HepG2 (cell line): ENCODE results near the gene CREBRF. TPM values are rescaled to one million over a fixed set of nuclear protein-coding genes. Genes with fewer than 3 reads are reported as not detected.

Experiments used
- CENPT ChIP-seq: sonication (generic); formaldehyde crosslinking; IDR thresholded peaks from 2 replicates; pipeline ENCODE4 v1.8.0; 2022; ENCODE audit warnings: low read depth, mild to moderate bottlenecking, moderate library complexity, missing genetic modification reagents
- FOXK2 ChIP-seq: fragments of 450-650 bp; IDR thresholded peaks from 2 replicates; pipeline ENCODE4 v1.6.1; 2016
- FOXP1 ChIP-seq, 2 experiments: fragments of 450-650 bp in 1 of 2; IDR thresholded peaks; 2 replicates each; pipeline ENCODE4 v1.6.1; 2017 to 2018; ENCODE audit warnings: antibody characterized with exemption in 1 of 2
- HOXA7 ChIP-seq: sonication (generic); formaldehyde crosslinking; IDR thresholded peaks from 2 replicates; pipeline ENCODE4 v1.8.1; 2022; ENCODE audit warnings: mild to moderate bottlenecking, missing genetic modification reagents, moderate library complexity
- KDM6A ChIP-seq: IDR thresholded peaks from 2 replicates; pipeline ENCODE4 v1.6.1; 2016; ENCODE audit warnings: low read depth
- POLR2AphosphoS5 ChIP-seq: IDR thresholded peaks from 2 replicates; pipeline ENCODE4 v1.6.1; 2012; ENCODE audit warnings: low read depth, low read length
- RFXAP ChIP-seq: sonication (generic); formaldehyde crosslinking; IDR thresholded peaks from 2 replicates; pipeline ENCODE4 v1.4.0; 2020; ENCODE audit warnings: missing genetic modification reagents, borderline replicate concordance
- SALL2 ChIP-seq: sonication (generic); formaldehyde crosslinking; IDR thresholded peaks from 2 replicates; pipeline ENCODE4 v1.8.1; 2023; ENCODE audit warnings: mild to moderate bottlenecking, missing genetic modification reagents, inconsistent platforms
- ZFP90 ChIP-seq: sonication (generic); formaldehyde crosslinking; IDR thresholded peaks from 2 replicates; pipeline ENCODE4 v1.8.0; 2022; ENCODE audit warnings: missing genetic modification reagents, mild to moderate bottlenecking, inconsistent platforms, borderline replicate concordance
- ZNF136 ChIP-seq: sonication (generic); formaldehyde crosslinking; IDR thresholded peaks from 2 replicates; pipeline ENCODE4 v1.8.1; 2022; ENCODE audit warnings: low read depth, mild to moderate bottlenecking, moderate library complexity, missing genetic modification reagents
- ZNF205 ChIP-seq: IDR thresholded peaks from 2 replicates; pipeline ENCODE4 v1.6.1; 2018; ENCODE audit warnings: missing biosample characterization, missing genetic modification reagents
- ZNF543 ChIP-seq: sonication (generic); formaldehyde crosslinking; IDR thresholded peaks from 2 replicates; pipeline ENCODE4 v1.4.0; 2020; ENCODE audit warnings: mild to moderate bottlenecking, missing genetic modification reagents
- ZNF552 ChIP-seq: sonication (generic); formaldehyde crosslinking; IDR thresholded peaks from 2 replicates; pipeline ENCODE4 v1.9.0; 2022; ENCODE audit warnings: missing genetic modification reagents, mild to moderate bottlenecking, borderline replicate concordance
- polyA plus RNA-seq, 8 experiments: library from polyadenylated mRNA; depleted of rRNA in 3 of 8; stranded (reverse) in 7 of 8; unstranded in 1 of 8; fragments of >200 nt; fragmentation: Illumina TruSeq in 4 of 8; extraction: Trizol in 4 of 8; gene quantifications; 2 replicates each; pipeline versions ENCODE4 v1.2.1 to v1.2.3, GENCODE V29; 2011 to 2016; ENCODE audit warnings: low read depth in 4 of 8, missing spikeins in 1 of 8, mixed read lengths in 1 of 8; ENCODE audit not compliant: insufficient read depth in 1 of 8
- total RNA-seq, 5 experiments: library from RNA; depleted of rRNA; stranded (reverse); fragments of >200 nt; fragmentation: Illumina TruSeq; extraction: Trizol; gene quantifications; 2 replicates each; pipeline ENCODE4 v1.2.3, GENCODE V29; 2016; ENCODE audit warnings: low read depth in 1 of 5
- TF ChIP-seq, protein P1 (sequence below): sonication (generic); formaldehyde crosslinking; IDR thresholded peaks from 2 replicates; pipeline ENCODE4 v1.4.0; 2020; ENCODE audit warnings: missing genetic modification reagents

The CREBRF gene
- total and polyA plus RNA-seq, 2 of the 13 experiments (the other 11 are each of a cell fraction or from before 2014, with no cell fraction given) = 4.5 to 10.2 TPM

- TF ChIP-seq, protein P1, sequence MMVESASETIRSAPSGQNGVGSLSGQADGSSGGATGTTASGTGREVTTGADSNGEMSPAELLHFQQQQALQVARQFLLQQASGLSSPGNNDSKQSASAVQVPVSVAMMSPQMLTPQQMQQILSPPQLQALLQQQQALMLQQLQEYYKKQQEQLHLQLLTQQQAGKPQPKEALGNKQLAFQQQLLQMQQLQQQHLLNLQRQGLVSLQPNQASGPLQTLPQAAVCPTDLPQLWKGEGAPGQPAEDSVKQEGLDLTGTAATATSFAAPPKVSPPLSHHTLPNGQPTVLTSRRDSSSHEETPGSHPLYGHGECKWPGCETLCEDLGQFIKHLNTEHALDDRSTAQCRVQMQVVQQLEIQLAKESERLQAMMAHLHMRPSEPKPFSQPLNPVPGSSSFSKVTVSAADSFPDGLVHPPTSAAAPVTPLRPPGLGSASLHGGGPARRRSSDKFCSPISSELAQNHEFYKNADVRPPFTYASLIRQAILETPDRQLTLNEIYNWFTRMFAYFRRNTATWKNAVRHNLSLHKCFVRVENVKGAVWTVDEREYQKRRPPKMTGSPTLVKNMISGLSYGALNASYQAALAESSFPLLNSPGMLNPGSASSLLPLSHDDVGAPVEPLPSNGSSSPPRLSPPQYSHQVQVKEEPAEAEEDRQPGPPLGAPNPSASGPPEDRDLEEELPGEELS (CRISPR knock-in tag) = peak; percentile 57
- TF ChIP-seq KDM6A (no peak), RFXAP (CRISPR knock-in tag) (peak; percentile 48; the same call in 1 of the 2 replicates), FOXK2 (0 out of 2 replicates have a peak, but pooled peaks have one; percentile 19), ZNF205 (peak; percentile 14; the same call in 1 of the 2 replicates), FOXP1 (IDR thresholded peaks at IDR 0.05) (no peak), FOXP1 (CRISPR knock-in tag; IDR thresholded peaks at IDR 0.05) (peak; percentile 50), ZFP90 (CRISPR knock-in tag) (no peak), CENPT (CRISPR knock-in tag) (no peak), POLR2AphosphoS5 (peak; percentile 70), ZNF543 (CRISPR knock-in tag) (peak; percentile 94), ZNF552 (CRISPR knock-in tag) (peak; percentile 48; the same call in 1 of the 2 replicates), ZNF136 (no peak), HOXA7 (no peak), SALL2 (CRISPR knock-in tag) (peak; percentile 32; the same call in 1 of the 2 replicates)
Observed at GRCh38 chr5:173057062-173057924, 1.1 kb downstream of the CREBRF start (continued).
